Measurements from ENCODE around the gene ITGA11. TPM values are rescaled to one million over a fixed set of nuclear protein-coding genes. Genes with fewer than 3 reads are reported as not detected.

The ITGA11 gene
- total and polyA plus RNA-seq, 10 donors: 0.27 to 17.2 (median 5.8) TPM

- intact Hi-C loops (cut with DNase I; ENCODE audit: low total_unique reads): no loop called here
- 84 to 95% (median 87%) methylated on average over 4 of the region's 4 CpGs for WGBS, 5 donors
- DNase-seq: peak; percentile 4
- H3K4me3 ChIP-seq: no peak overlapping the region
- peaks cover 0 to 13% (median 0%) of the 10 kb centered on the region in 6 donors for H3K4me1 ChIP-seq
- no peaks in the 10 kb centered on the region for H3K9me3 ChIP-seq
- no peak for TF ChIP-seq CTCF (IDR thresholded peaks at IDR 0.05 in 8 of 11, conservative IDR thresholded peaks at IDR 0.05 in 3 of 11)
- no peak for TF ChIP-seq POLR2AphosphoS5 (IDR thresholded peaks at IDR 0.05)
- no peak for TF ChIP-seq POLR2A (IDR thresholded peaks at IDR 0.05)
- H3K36me3 ChIP-seq: no peaks in the 10 kb centered on the region
- H3K27me3 ChIP-seq (replicated peaks in 1 of 7): no peaks in the 10 kb centered on the region
- H3K27ac ChIP-seq: peak overlapping the region in 2 of 8 donors; percentile 67 to 74
These were observed 23.0 kb downstream of the ITGA11 start for GRCh38 chr15:68408971-68409370.

- peaks cover 0 to 5% (median 0%) of the 10 kb centered on the region in 8 donors for H3K9me3 ChIP-seq
- H3K27me3 ChIP-seq (replicated peaks in 1 of 7): no peaks in the 10 kb centered on the region
- H3K27ac ChIP-seq: peak overlapping the region in 7 of 8 donors; percentile 59 to 74 (median 67)
- no peak overlapping the region for H3K4me3 ChIP-seq
- intact Hi-C loops (cut with DNase I; ENCODE audit: low total_unique reads): no loop called here
- 85 to 91% (median 89%) methylated on average over 9 of the region's 9 CpGs for WGBS, 5 donors
- DNase-seq: peak; percentile 58
- peak in 1 of 3 donors; percentile 25 for TF ChIP-seq POLR2AphosphoS5 (IDR thresholded peaks at IDR 0.05)
- TF ChIP-seq CTCF (IDR thresholded peaks at IDR 0.05 in 8 of 11, conservative IDR thresholded peaks at IDR 0.05 in 3 of 11): no peak
- no peak for TF ChIP-seq POLR2A (IDR thresholded peaks at IDR 0.05)
- H3K36me3 ChIP-seq: no peaks in the 10 kb centered on the region
- H3K4me1 ChIP-seq: peaks cover 0 to 12% (median 0%) of the 10 kb centered on the region in 6 donors
These were observed 23.8 kb downstream of the ITGA11 start for GRCh38 chr15:68407886-68408881.

- no peaks in the 10 kb centered on the region for H3K36me3 ChIP-seq
- no peak for DNase-seq
- intact Hi-C loops (cut with DNase I; ENCODE audit: low total_unique reads): no loop called here
- no peaks in the 10 kb centered on the region for H3K27me3 ChIP-seq (replicated peaks in 1 of 7)
- H3K4me3 ChIP-seq: no peak overlapping the region
- peak overlapping the region in 7 of 8 donors; percentile 65 to 81 (median 73) for H3K27ac ChIP-seq
- H3K4me1 ChIP-seq: peaks cover 0 to 12% (median 0%) of the 10 kb centered on the region in 6 donors
- no peak for TF ChIP-seq CTCF (IDR thresholded peaks at IDR 0.05 in 8 of 11, conservative IDR thresholded peaks at IDR 0.05 in 3 of 11)
- TF ChIP-seq POLR2AphosphoS5 (IDR thresholded peaks at IDR 0.05): peak in 1 of 3 donors; percentile 57
- TF ChIP-seq POLR2A (IDR thresholded peaks at IDR 0.05): no peak
- H3K9me3 ChIP-seq: peaks cover 0 to 9% (median 0%) of the 10 kb centered on the region in 8 donors
- 65 to 80% (median 77%) methylated on average over 9 of the region's 9 CpGs for WGBS, 5 donors
These were observed 24.6 kb downstream of the ITGA11 start for GRCh38 chr15:68407141-68407885.

Measured in spleen (tissue), 11 donors.